OCI-LY7 (cell line): ENCODE measurements around the gene C2CD4A.

ENCODE experiments used
- EZH2phosphoT487 ChIP-seq: fragments of 200-600 bp; sonication (generic); IDR thresholded peaks from 2 replicates; pipeline ENCODE4 v1.6.1; 2018; ENCODE audit warnings: low read depth, borderline replicate concordance, mild to moderate bottlenecking, mixed run types, antibody characterized with exemption, low read length, moderate library complexity, mixed read lengths
- TF ChIP-seq, protein P1 (sequence below): fragments of 200-600 bp; sonication (generic); conservative IDR thresholded peaks from 2 replicates; pipeline ENCODE4 v1.5.1; 2014; ENCODE audit warnings: mild to moderate bottlenecking, antibody characterized with exemption, low read length, moderate library complexity, mixed read lengths

DNA sequence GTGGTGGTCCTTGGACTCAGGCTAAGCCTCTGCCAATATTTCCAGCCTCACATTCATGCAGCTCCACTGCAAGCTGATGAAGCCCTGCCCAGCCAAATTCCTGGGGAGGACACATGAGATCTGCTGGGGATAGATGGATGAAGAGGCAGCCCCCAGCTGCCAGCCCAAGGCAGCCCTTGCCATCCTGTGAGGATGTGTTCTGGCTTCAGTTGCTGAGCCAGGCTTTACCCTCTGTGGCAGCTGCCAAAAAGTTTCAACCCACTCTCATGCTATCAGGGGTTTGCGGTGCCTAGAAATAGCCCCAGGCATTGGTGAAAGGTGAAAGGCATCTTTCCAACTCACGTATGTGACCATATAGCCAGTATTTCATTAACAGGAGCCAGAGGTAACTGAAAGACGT lies 37.6 kb downstream of the C2CD4A start:
- TF ChIP-seq EZH2phosphoT487 = no peak
- TF ChIP-seq, protein P1, sequence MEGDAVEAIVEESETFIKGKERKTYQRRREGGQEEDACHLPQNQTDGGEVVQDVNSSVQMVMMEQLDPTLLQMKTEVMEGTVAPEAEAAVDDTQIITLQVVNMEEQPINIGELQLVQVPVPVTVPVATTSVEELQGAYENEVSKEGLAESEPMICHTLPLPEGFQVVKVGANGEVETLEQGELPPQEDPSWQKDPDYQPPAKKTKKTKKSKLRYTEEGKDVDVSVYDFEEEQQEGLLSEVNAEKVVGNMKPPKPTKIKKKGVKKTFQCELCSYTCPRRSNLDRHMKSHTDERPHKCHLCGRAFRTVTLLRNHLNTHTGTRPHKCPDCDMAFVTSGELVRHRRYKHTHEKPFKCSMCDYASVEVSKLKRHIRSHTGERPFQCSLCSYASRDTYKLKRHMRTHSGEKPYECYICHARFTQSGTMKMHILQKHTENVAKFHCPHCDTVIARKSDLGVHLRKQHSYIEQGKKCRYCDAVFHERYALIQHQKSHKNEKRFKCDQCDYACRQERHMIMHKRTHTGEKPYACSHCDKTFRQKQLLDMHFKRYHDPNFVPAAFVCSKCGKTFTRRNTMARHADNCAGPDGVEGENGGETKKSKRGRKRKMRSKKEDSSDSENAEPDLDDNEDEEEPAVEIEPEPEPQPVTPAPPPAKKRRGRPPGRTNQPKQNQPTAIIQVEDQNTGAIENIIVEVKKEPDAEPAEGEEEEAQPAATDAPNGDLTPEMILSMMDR = no peak
